HCT116 (cell line): ENCODE data around the gene BABAM2. TPM values are rescaled to one million over a fixed set of nuclear protein-coding genes. Genes with fewer than 3 reads are reported as not detected.

ENCODE experiments used
- ATAC-seq: fragments of 200-7000 bp; cut with Tn5 transposase; 2 replicates; pipeline ENCODE4 v1.9.1; 2020; ENCODE audit warnings: mild to moderate bottlenecking, moderate library complexity
- BruUV-seq: library from RNA; stranded (reverse); fragments of 400-500 nt; replicated peaks from 2 replicates; lab custom pipeline; 2021; lab: Mats Ljungman, UMichigan
- CTCF ChIA-PET: fragments of 300-600 bp; sonication (Branson Sonifier 250); formaldehyde crosslinking; loops from one replicate; lab custom pipeline; 2021; ENCODE audit warnings: antibody characterized with exemption; lab: Charles Lee
- POLR2A ChIA-PET: fragments of 300-600, 350-600 bp; sonication (Branson Sonifier 250); formaldehyde crosslinking; loops from one replicate; lab custom pipeline; 2021; ENCODE audit warnings: antibody characterized with exemption; lab: Charles Lee
- RAD21 ChIA-PET, 2 experiments: fragments of 300-600 bp; sonication (Branson Sonifier 250); formaldehyde crosslinking; loops; one replicate each; lab custom pipeline; 2023; ENCODE audit warnings: low total read pairs in 2 of 2; ENCODE audit not compliant: uncharacterized antibody in 2 of 2, unreplicated experiment in 2 of 2, low non-redundant PET in 1 of 2; lab: Charles Lee
- DNase-seq: peaks from one replicate; pipeline ENCODE4 v3.0.0-alpha.2; 2010; ENCODE audit warnings: low read depth, low spot score
- H2AFZ ChIP-seq: fragments of 200-600 bp; shearing (Covaris generic), sonication (generic); 2 replicates; pipeline ENCODE4 v1.6.1; 2017; ENCODE audit warnings: low read depth, mixed run types, mixed read lengths, antibody characterized with exemption, low read length; ENCODE audit not compliant: poor library complexity, severe bottlenecking
- H3K27ac ChIP-seq: 2 replicates; pipeline ENCODE4 v1.5.1; 2012; ENCODE audit warnings: low read depth, low read length
- H3K27me3 ChIP-seq: fragments of 200-600 bp; sonication (generic); 2 replicates; pipeline ENCODE4 v1.6.1; 2016; ENCODE audit warnings: mixed run types, low read length, mixed read lengths; ENCODE audit not compliant: insufficient read depth
- H3K36me3 ChIP-seq, 2 experiments: fragments of 200-500 bp in 1 of 2; fragments of 200-600 bp in 1 of 2; sonication (Bioruptor generic) in 1 of 2; sonication (generic) in 1 of 2; 2 replicates each; pipeline versions ENCODE4 v1.5.1 to v1.6.1; 2014 to 2016; ENCODE audit warnings: low read length in 2 of 2, inconsistent platforms in 1 of 2, mixed read lengths in 1 of 2, mixed run types in 1 of 2; ENCODE audit not compliant: insufficient read depth in 2 of 2, control insufficient read depth in 1 of 2
- H3K4me1 ChIP-seq, 2 experiments: fragments of 200-600 bp in 1 of 2; sonication (generic) in 1 of 2; 2 replicates each; pipeline versions ENCODE4 v1.5.1 to v1.6.1; 2012 to 2017; ENCODE audit warnings: low read length in 2 of 2, inconsistent platforms in 1 of 2, mild to moderate bottlenecking in 1 of 2, mixed read lengths in 1 of 2, mixed run types in 1 of 2, moderate library complexity in 1 of 2; ENCODE audit not compliant: insufficient read depth in 2 of 2, control insufficient read depth in 1 of 2
- H3K4me2 ChIP-seq: fragments of 200-600 bp; sonication (generic); 2 replicates; pipeline ENCODE4 v1.6.1; 2017; ENCODE audit warnings: mixed run types, low read length, mixed read lengths
- H3K4me3 ChIP-seq, 2 experiments: fragments of 200-600 bp in 1 of 2; sonication (generic) in 1 of 2; replicated peaks in 1 of 2; 2 replicates each; pipeline ENCODE4 v1.5.1; 2011 to 2016; ENCODE audit warnings: low read length in 2 of 2, control low read depth in 1 of 2, low read depth in 1 of 2, mild to moderate bottlenecking in 1 of 2, mixed read lengths in 1 of 2, mixed run types in 1 of 2
- H3K79me2 ChIP-seq: fragments of 200-600 bp; sonication (generic); 2 replicates; pipeline ENCODE4 v1.6.1; 2017; ENCODE audit warnings: mild to moderate bottlenecking, mixed run types, low read length, moderate library complexity, mixed read lengths; ENCODE audit not compliant: insufficient read depth
- H3K9ac ChIP-seq: fragments of 200-600 bp; sonication (generic); 2 replicates; pipeline ENCODE4 v1.6.1; 2016; ENCODE audit warnings: low read length, mixed read lengths
- H3K9me2 ChIP-seq: fragments of 200-600 bp; sonication (generic), shearing (Covaris generic); 2 replicates; pipeline ENCODE4 v1.6.1; 2017; ENCODE audit warnings: mixed run types, mild to moderate bottlenecking, moderate library complexity; ENCODE audit not compliant: insufficient read depth
- H3K9me3 ChIP-seq, 2 experiments: fragments of 200-500 bp in 1 of 2; fragments of 200-600 bp in 1 of 2; sonication (Bioruptor generic) in 1 of 2; sonication (generic) in 1 of 2; 2 replicates each; pipeline ENCODE4 v1.6.1; 2014 to 2017; ENCODE audit warnings: low read length in 2 of 2, mixed read lengths in 2 of 2, inconsistent platforms in 1 of 2, low read depth in 1 of 2, mild to moderate bottlenecking in 1 of 2, mixed run types in 1 of 2, moderate library complexity in 1 of 2; ENCODE audit not compliant: control insufficient read depth in 1 of 2, insufficient read depth in 1 of 2
- H4K20me1 ChIP-seq: fragments of 200-600 bp; sonication (generic), shearing (Covaris generic); 2 replicates; pipeline ENCODE4 v1.6.1; 2017; ENCODE audit warnings: mixed run types, mild to moderate bottlenecking, moderate library complexity; ENCODE audit not compliant: insufficient read depth
- ATF3 ChIP-seq: IDR thresholded peaks from 2 replicates; pipeline ENCODE4 v1.6.1; 2012
- CTCF ChIP-seq, 3 experiments: fragments of 200-600 bp in 1 of 3; sonication (generic) in 1 of 3; IDR thresholded peaks in 2 of 3; conservative IDR thresholded peaks in 1 of 3; 2 replicates each; pipeline ENCODE4 v1.5.1; 2012 to 2017; ENCODE audit warnings: low read depth in 2 of 3, low read length in 2 of 3, antibody characterized with exemption in 1 of 3, borderline replicate concordance in 1 of 3, control low read depth in 1 of 3, mild to moderate bottlenecking in 1 of 3, mixed read lengths in 1 of 3, mixed run types in 1 of 3, moderate library complexity in 1 of 3; ENCODE audit not compliant: insufficient read depth in 1 of 3
- EZH2phosphoT487 ChIP-seq: fragments of 200-600 bp; IDR thresholded peaks from 2 replicates; pipeline ENCODE4 v1.6.1; 2018; ENCODE audit warnings: antibody characterized with exemption, borderline replicate concordance
- MAX ChIP-seq: IDR thresholded peaks from 2 replicates; pipeline ENCODE4 v1.6.1; 2012
- POLR2A ChIP-seq: IDR thresholded peaks from 2 replicates; pipeline ENCODE4 v1.7.0; 2011; ENCODE audit warnings: borderline replicate concordance; ENCODE audit not compliant: insufficient read depth, insufficient read length; ENCODE audit errors: extremely low read depth
- ZBTB33 ChIP-seq: IDR thresholded peaks from 2 replicates; pipeline ENCODE4 v1.6.1; 2011; ENCODE audit warnings: mild to moderate bottlenecking, low read length, moderate library complexity; ENCODE audit not compliant: insufficient replicate concordance; ENCODE audit errors: extremely low read depth
- intact Hi-C: fragments of 100-400 bp; cut with micrococcal nuclease; formaldehyde crosslinking; loops from 2 replicates; pipeline ENCODE4 v1.10.0; 2022
- total RNA-seq: library from RNA; stranded (reverse); gene quantifications from one replicate; pipeline ENCODE4 v1.2.1, GENCODE V29; 2021; ENCODE audit not compliant: unreplicated experiment

Gene BABAM2
- total RNA-seq, 1 experiment from 2014 or later: 23.8 TPM

GRCh38 chr2:27921880-27922547 lies 31.5 kb downstream of the BABAM2 start:
- H2AFZ ChIP-seq: no peak overlapping the region
- intact Hi-C loops: no loop called here
- H4K20me1 ChIP-seq: no peaks in the 10 kb centered on the region
- no peak for DNase-seq
- H3K4me2 ChIP-seq: no peak overlapping the region
- H3K9me2 ChIP-seq: no peaks in the 10 kb centered on the region
- ATAC-seq: no peak
- H3K27ac ChIP-seq: no peak overlapping the region
- BruUV-seq: no TSS peak
- no peaks in the 10 kb centered on the region for H3K27me3 ChIP-seq
- ChIA-PET POLR2A (no interaction called here), CTCF (no interaction called here), RAD21 (no interaction called here)
- no peaks in the 10 kb centered on the region; the same call in 1 of the 2 replicates for H3K79me2 ChIP-seq
- no peak overlapping the region for H3K9ac ChIP-seq
- H3K36me3 ChIP-seq: no peaks in the 10 kb centered on the region
- TF ChIP-seq ATF3 (no peak), POLR2A (no peak), CTCF (IDR thresholded peaks at IDR 0.05 in 2 of 3, conservative IDR thresholded peaks at IDR 0.05 in 1 of 3; ENCODE audit: borderline replicate concordance in 1 of 3, insufficient read depth in 1 of 3, low read depth in 2 of 3, low read length in 2 of 3) (no peak), EZH2phosphoT487 (no peak), MAX (no peak), ZBTB33 (no peak)
- no peaks in the 10 kb centered on the region for H3K4me1 ChIP-seq
- H3K4me3 ChIP-seq: no peak overlapping the region
- no peaks in the 10 kb centered on the region for H3K9me3 ChIP-seq
